ENCODE results near the gene POU2AF1.

The POU2AF1 gene

GRCh38 chr11:111361874-111362273 lies 17.2 kb downstream of the POU2AF1 start:
- DNase-seq (ENCODE audit: low spot score), result no peak
- FAIRE-seq, result no peak

DNA sequence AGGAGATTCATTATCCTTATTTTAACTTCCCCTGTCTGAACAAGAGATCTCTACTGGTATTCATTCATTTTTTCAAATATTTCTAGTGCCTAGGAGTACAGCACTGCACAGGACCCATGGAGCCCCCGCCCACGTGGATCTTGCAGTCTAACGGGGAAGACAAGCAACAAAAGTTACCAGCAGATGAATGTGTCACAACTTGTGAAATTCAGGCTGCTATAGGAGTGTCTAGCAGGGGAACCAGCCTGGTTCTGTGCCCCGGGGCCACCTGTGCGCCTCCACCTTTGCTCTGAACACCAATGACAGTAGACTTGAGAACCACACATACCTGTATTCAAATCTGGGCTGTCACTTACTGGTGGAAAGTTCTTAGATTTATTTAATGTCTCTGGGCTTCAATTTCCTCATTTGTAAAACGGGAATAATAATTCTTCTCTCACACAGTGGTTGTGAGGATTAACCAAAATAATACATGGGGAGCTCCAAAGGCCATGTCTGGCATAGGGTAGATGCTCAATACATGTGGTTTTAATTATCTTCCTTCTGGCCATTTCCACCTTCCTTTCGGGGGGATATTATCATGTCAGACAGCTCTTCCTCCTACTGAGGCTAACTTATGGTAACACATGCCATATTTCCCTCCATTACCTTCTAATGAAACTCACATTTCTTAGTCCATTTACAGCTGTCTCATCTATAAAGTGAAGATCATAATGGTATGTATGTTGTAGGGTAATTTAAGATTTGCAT lies 17.8 kb downstream of the POU2AF1 start:
- FAIRE-seq, result no peak

GRCh38 chr11:111360150-111361043 lies 18.7 kb downstream of the POU2AF1 start:
- DNase-seq (ENCODE audit: low spot score), result no peak
- no peak for FAIRE-seq

More for the DNA sequence above, 17.8 kb downstream of the POU2AF1 start:
- DNase-seq (ENCODE audit: low spot score), result no peak

GRCh38 chr11:111359223-111360149 lies 19.6 kb downstream of the POU2AF1 start:
- FAIRE-seq (no peak), DNase-seq (ENCODE audit: low spot score) (no peak)

GRCh38 chr11:111358038-111359001 lies 20.8 kb downstream of the POU2AF1 start:
- DNase-seq (ENCODE audit: low spot score), result no peak
- no peak for FAIRE-seq

GRCh38 chr11:111357150-111358037 lies 21.7 kb downstream of the POU2AF1 start:
- DNase-seq (ENCODE audit: low spot score) (no peak), FAIRE-seq (no peak)

DNA sequence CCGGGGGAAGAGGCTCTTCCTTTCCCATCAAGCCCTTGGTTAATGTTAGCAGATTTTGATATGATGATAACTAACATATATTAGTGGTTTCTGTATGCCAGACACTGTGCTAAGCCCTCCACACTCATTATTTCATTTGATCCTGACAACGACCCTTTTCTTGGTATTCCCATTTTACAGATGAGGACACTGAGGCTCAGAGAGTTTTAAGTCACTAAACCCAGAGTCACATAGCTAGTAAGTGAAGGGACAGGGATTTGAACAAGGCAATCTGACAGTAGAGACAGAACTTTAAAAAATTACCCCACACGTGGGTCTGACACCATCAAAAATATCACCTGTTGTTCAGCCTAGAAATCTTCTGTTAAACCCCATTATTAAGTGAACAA lies 22.4 kb downstream of the POU2AF1 start:
- no peak for DNase-seq (ENCODE audit: low spot score)

DNA sequence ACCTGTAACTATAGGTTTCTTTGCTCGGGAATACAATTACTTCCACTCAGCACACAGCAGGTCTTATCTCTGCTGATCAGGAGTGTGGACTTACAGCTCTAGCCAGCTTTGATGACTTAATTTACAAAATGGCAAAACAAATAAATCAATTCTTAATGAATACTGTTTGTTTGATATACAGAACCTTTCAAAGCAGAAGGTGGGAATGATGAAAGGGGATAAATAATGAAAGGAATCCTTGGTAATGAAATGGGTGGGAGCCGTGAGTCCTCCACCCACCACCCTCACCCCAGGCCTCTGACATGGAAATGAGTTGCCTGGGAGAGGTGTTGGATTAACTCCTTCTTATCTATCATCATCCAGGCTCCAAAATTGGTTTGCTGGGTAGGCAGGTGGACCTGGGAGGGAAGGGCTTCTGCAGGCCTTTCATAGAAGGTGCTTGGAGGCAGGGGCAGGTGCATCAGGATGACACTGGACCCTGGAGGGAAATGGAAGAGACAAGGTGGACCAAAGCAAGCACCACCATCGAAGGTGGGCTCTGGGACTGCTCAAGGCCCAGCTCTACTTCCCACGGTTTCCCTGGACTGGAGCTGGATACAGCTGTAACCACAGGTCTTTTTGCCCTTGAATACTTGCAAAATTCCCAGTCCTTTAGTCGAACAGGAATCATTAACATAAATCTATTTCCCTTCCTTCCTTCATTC lies 23.0 kb downstream of the POU2AF1 start:
- no peak for FAIRE-seq
- DNase-seq (ENCODE audit: low spot score), result no peak

More for the DNA sequence above, 22.4 kb downstream of the POU2AF1 start:
- FAIRE-seq, result no peak

DNA sequence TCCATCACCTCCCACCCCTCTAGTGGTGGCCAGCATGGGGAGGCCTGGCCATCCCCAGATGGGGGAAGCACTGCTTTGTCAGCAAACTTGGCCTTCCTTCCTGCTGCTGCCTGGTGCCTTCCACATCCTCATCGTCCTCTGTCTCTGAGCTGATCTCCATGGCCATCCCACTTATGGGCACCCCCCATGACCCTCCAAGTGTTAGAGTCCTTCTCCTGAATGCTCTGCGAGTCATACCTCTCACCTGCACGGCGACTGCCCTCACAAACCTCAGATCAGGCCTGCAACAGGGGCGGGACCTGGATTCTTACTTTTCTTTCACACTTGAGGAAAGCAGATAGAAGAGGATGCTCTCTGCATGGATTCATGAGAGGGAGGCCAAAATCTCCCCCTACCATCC lies 24.0 kb downstream of the POU2AF1 start:
- FAIRE-seq (no peak), DNase-seq (ENCODE audit: low spot score) (no peak)

GRCh38 chr11:111354601-111354891 lies 24.5 kb downstream of the POU2AF1 start:
- FAIRE-seq, result no peak
- DNase-seq (ENCODE audit: low spot score), result no peak

DNA sequence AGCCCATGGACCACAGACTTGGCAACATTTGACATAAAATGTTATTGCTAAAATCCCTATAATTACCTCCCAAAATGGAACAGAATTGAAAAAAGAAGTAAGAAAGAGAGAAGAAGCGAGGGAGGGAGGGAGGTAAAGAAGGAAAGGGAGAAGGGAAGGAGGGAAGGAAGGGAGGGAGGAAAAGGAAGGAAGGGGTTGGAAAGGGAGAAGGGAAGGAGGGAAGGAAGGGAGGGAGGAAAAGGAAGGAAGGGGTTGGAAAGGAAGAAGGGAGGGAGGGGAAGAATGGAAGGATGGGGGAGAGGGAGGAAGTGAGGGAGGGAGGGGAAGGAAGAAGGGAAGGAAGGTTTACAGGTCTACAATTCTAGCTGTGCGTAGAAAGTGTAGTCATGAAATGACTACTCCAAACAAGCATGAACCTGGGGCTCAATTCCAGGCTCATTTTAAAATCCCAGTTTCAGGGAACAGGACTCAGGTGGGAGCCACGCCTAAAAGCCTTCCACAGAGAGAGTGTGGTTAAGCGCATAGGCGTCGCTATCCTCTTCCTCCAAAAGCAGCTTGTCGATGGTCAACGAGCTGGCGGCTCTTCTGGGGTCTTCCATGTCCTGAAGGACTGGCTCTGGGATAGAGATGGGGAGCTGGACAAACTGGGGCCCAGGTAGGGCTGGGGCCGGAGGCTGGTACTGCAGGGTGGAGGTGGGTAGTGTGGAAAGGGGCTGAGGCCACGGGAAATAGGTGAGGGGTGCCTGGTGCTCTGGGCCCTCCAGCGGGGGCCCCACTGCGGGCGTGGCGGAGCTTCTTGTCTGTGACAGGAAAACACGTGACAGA lies 25.1 kb downstream of the POU2AF1 start:
- no peak for FAIRE-seq
- DNase-seq (ENCODE audit: low spot score), result no peak

DNA sequence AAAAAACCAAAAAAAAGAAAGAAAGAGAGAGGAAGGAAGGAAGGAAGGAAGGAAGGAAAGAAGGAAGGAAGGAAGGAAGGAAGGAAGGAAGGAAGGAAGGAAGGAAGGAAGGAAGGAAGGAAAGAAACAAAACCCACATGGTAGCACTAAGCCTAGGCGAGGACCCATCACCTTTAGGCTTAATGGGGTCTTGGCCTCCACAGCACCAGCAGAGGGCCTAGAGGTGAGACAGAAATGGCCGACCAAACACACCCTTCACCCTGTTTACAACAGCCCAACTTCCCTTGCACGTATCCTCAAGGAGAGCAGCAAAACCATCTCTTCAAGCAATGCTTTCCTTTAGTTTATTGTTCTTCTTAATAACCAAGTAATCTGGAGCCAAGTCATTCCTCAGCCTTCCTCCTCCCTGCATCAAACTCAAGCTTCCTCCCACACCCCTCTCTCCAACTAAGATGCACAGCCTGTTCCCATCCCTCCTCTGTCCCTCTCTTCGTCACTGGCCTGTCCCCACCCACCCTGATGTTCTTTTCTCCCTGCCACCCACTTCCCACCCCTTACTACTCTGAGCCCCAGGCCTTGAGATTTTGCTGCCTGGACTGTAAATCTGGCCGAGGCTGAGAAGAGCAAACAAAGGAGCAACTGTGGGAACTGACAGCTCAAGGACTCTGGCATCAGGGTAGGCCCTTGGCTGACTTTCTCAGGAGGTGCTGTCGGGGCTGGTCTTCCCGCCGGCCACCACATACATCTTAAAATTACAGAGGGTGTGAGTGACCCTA lies 26.0 kb downstream of the POU2AF1 start:
- no peak for DNase-seq (ENCODE audit: low spot score)
- FAIRE-seq, result no peak

- FAIRE-seq (no peak), DNase-seq (ENCODE audit: low spot score) (no peak)
Measured at GRCh38 chr11:111352231-111352746, 26.8 kb downstream of the POU2AF1 start.

DNA sequence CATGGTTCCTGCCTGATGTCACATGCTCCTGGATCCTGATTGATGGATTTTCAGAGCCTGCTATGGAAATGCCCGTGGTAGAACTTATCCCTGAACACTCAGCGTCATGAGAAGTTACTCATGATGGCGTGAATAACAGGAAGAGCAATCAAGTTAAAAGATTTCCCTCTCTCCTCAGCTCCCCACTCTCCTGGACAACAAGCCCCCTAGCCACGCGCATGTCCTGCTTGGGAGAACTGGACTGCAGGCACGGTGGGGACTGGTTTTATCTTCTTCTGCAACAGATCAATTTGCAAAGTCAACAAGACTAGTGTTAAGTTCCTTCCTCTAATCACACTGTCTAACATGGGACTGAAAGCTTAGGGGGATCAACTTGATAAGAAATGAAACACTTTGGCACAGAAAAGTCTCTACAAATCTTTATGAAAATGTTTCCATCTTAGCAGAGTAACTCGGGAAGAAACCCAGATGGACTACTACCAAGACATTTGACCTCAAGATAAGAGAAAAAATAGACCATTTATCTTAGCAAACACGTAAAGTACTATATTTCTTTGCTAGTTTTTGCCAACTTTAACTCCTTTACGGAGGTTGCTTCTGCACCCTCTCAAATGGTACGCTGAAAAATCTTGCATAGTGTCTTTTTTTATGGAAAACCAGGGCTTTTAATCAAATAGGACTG lies 27.6 kb downstream of the POU2AF1 start:
- no peak for FAIRE-seq
- DNase-seq (ENCODE audit: low spot score), result no peak

GRCh38 chr11:111350811-111351210 lies 28.3 kb downstream of the POU2AF1 start:
- FAIRE-seq, result no peak
- no peak for DNase-seq (ENCODE audit: low spot score)

- FAIRE-seq (no peak), DNase-seq (ENCODE audit: low spot score) (no peak)
Measured at GRCh38 chr11:111349191-111349695, 29.8 kb downstream of the POU2AF1 start.
